ENCODE measurements around the gene CHST6. TPM values are rescaled to one million over a fixed set of nuclear protein-coding genes. Genes with fewer than 3 reads are reported as not detected.
"Not testable (repeated sequence)": the region's sequence is repeated elsewhere in the genome, so short reads cannot be mapped to it uniquely, and the experiment has no call there.

CHST6 gene
- total RNA-seq, 1 experiment from 2014 or later, result 6.8 TPM

- no peak overlapping the region for H3K4me3 ChIP-seq
- no peak for TF ChIP-seq EZH2 (IDR thresholded peaks at IDR 0.05; ENCODE audit: low read depth)
- no peak for TF ChIP-seq CTCF (conservative IDR thresholded peaks at IDR 0.05)
- peaks cover 9% of the 10 kb centered on the region; the same call in 1 of the 2 replicates for H3K4me1 ChIP-seq (replicated peaks; ENCODE audit: insufficient read depth)
- H3K79me2 ChIP-seq (ENCODE audit: low read depth), result peaks cover 79% of the 10 kb centered on the region
- no peaks in the 10 kb centered on the region for H3K9me2 ChIP-seq (ENCODE audit: insufficient read depth)
- H4K20me1 ChIP-seq (ENCODE audit: insufficient read depth), result peaks cover 12% of the 10 kb centered on the region; the same call in 1 of the 2 replicates
- H3K4me2 ChIP-seq, result no peak overlapping the region
- ChIA-PET POLR2A (ENCODE audit: unreplicated experiment) (no interaction called here), CTCF (no interaction called here)
- H3K9me3 ChIP-seq (ENCODE audit: insufficient read depth, low read depth), result no peaks in the 10 kb centered on the region
- no peaks in the 10 kb centered on the region for H3K27me3 ChIP-seq (ENCODE audit: insufficient read depth, low read depth)
- no peak for DNase-seq
- peaks cover 13% of the 10 kb centered on the region; the same call in 1 of the 2 replicates for H3F3A ChIP-seq (ENCODE audit: insufficient read depth, low read depth)
- BruUV-seq (replicated peaks), result no TSS peak
- H3K27ac ChIP-seq, result no peak overlapping the region
- no peaks in the 10 kb centered on the region for H3K36me3 ChIP-seq (ENCODE audit: low read depth)
- H2AFZ ChIP-seq, result no peak overlapping the region
- intact Hi-C loops (cut with micrococcal nuclease; ENCODE audit: unreplicated experiment), result no loop called here
These were observed 65.4 kb downstream of the CHST6 start for GRCh38 chr16:75429621-75430403.

DNA sequence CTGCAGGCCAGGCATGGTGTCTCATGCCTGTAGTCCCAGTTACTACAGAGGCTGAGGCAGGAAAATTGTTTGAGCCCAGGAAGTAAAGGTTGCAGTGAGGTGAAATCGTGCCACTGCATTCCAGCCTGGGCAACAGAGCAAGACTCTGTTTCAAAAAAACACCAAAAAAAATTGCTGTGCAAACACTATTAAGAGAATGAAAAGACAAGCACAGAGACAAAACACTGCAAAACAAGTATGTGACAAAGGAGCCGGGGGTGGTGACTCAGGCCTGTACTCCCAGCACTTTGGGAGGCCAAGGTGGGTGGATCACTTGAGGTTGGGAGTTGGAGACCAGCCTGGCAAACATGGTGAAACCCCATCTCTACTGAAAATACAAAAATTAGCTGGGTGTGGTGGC, 68.7 kb downstream of the CHST6 start:
- DNase-seq; CTCF ChIA-PET; H3K36me3 ChIP-seq (ENCODE audit: low read depth); H3K4me1 ChIP-seq (replicated peaks; ENCODE audit: insufficient read depth); H3K4me2 ChIP-seq; BruUV-seq (replicated peaks); H3K9me2 ChIP-seq (ENCODE audit: insufficient read depth); intact Hi-C loops (cut with micrococcal nuclease; ENCODE audit: unreplicated experiment); H3F3A ChIP-seq (ENCODE audit: insufficient read depth, low read depth); H3K9me3 ChIP-seq (ENCODE audit: insufficient read depth, low read depth); H2AFZ ChIP-seq; H3K27me3 ChIP-seq (ENCODE audit: insufficient read depth, low read depth); H3K4me3 ChIP-seq; H3K27ac ChIP-seq: not testable (repeated sequence)
- Histone ChIP-seq H3K79me2 (ENCODE audit: low read depth) (peaks cover 88% of the 10 kb centered on the region), H4K20me1 (ENCODE audit: insufficient read depth) (peaks cover 23% of the 10 kb centered on the region)
- POLR2A ChIA-PET (ENCODE audit: unreplicated experiment), result interaction anchor here (0.6 kb wide), 1 partner anchor 820 kb away, joined by 3 read pairs; no protein-coding TSS in a partner anchor

DNA sequence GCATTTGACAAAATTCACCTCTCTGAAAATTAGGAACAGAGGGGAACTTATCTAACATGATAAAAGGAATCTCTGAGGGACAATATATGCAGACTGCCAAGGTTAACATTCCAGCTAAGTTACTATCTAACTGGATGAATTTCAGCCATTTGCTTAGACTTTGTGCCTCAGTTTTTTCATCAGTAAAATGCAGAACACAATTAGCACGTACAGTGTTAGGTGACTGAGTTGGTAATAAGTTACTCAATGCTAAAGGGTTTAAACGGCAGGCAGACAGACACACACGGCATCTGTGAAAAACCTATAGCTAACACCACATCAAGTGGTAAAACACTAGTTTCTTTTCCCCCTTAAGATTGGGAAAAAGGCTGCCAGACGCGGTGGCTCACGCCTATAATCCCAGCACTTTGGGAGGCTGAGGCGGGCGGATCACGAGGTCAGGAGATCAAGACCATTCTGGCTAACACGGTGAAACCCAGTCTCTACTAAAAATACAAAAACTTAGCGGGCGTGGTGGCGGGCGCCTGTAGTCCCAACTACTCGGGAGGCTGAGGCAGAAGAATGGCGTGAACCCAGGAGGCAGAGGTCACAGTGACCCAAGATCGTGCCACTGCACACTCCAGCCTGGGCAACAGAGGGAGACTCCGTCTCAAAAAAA, 71.0 kb downstream of the CHST6 start:
- DNase-seq; H3K36me3 ChIP-seq (ENCODE audit: low read depth); H2AFZ ChIP-seq; H3K4me1 ChIP-seq (replicated peaks; ENCODE audit: insufficient read depth); H3K4me3 ChIP-seq; H3K27me3 ChIP-seq (ENCODE audit: insufficient read depth, low read depth); H3K27ac ChIP-seq; H3K4me2 ChIP-seq; intact Hi-C loops (cut with micrococcal nuclease; ENCODE audit: unreplicated experiment); H3K9me3 ChIP-seq (ENCODE audit: insufficient read depth, low read depth); BruUV-seq (replicated peaks); CTCF ChIA-PET; H3K9me2 ChIP-seq (ENCODE audit: insufficient read depth): not testable (repeated sequence)
- peaks cover 86% of the 10 kb centered on the region for H3K79me2 ChIP-seq (ENCODE audit: low read depth)
- peaks cover 11% of the 10 kb centered on the region; the same call in 1 of the 2 replicates for H3F3A ChIP-seq (ENCODE audit: insufficient read depth, low read depth)
- POLR2A ChIA-PET (ENCODE audit: unreplicated experiment), result interaction anchor here (0.5 kb wide), 1 partner anchor 9 kb away, joined by 6 read pairs; the partner anchor contains the start of gene CFDP1
- H4K20me1 ChIP-seq (ENCODE audit: insufficient read depth), result peaks cover 35% of the 10 kb centered on the region

DNA sequence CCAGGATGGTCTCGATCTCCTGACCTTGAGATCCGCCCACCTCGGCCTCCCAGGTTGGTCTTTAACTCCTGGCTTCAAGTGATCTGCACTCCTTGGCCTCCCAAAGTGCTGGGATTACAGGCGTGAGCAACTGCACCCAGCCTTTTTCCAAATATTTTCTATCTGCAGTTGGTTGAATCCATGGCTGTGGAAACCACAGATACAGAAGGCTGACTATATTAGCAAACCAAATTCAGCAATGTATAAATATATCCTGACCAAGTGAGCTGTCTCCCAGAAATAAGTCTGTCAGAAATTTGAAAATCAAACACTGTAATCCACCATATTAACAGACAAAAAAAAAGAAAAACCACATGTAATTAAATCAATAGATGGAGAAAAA, 71.5 kb downstream of the CHST6 start:
- peaks cover 86% of the 10 kb centered on the region for H3K79me2 ChIP-seq (ENCODE audit: low read depth)
- H3K4me3 ChIP-seq, result no peak overlapping the region
- no peak overlapping the region for H2AFZ ChIP-seq
- TF ChIP-seq EZH2 (IDR thresholded peaks at IDR 0.05; ENCODE audit: low read depth) (no peak), CTCF (conservative IDR thresholded peaks at IDR 0.05) (no peak)
- no peaks in the 10 kb centered on the region for H3K9me3 ChIP-seq (ENCODE audit: insufficient read depth, low read depth)
- BruUV-seq (replicated peaks), result no TSS peak
- POLR2A ChIA-PET (ENCODE audit: unreplicated experiment), result interaction anchor here (0.6 kb wide), 1 partner anchor 21 kb away, joined by 3 read pairs; no protein-coding TSS in a partner anchor
- no peaks in the 10 kb centered on the region for H3K4me1 ChIP-seq (replicated peaks; ENCODE audit: insufficient read depth)
- intact Hi-C loops (cut with micrococcal nuclease; ENCODE audit: unreplicated experiment), result no loop called here
- CTCF ChIA-PET, result no interaction called here
- no peak overlapping the region for H3K27ac ChIP-seq
- no peak overlapping the region for H3K4me2 ChIP-seq
- no peak for DNase-seq
- no peaks in the 10 kb centered on the region for H3K36me3 ChIP-seq (ENCODE audit: low read depth)
- H3F3A ChIP-seq (ENCODE audit: insufficient read depth, low read depth), result peaks cover 11% of the 10 kb centered on the region; the same call in 1 of the 2 replicates
- peaks cover 33% of the 10 kb centered on the region for H4K20me1 ChIP-seq (ENCODE audit: insufficient read depth)
- H3K27me3 ChIP-seq (ENCODE audit: insufficient read depth, low read depth), result no peaks in the 10 kb centered on the region
- no peaks in the 10 kb centered on the region for H3K9me2 ChIP-seq (ENCODE audit: insufficient read depth)

All from PC-9 (cell line).